Lower lobe of right lung (tissue), 2 donors: ENCODE results near the gene B3GNT8. TPM values are rescaled to one million over a fixed set of nuclear protein-coding genes. Genes with fewer than 3 reads are reported as not detected.

ENCODE experiments used
- ATAC-seq, 2 donors: fragments of 200-7000 bp; cut with Tn5 transposase; one replicate each; pipeline ENCODE4 v1.9.1; 2020 to 2022; ENCODE audit warnings: mild to moderate bottlenecking in 2 of 2, moderate library complexity in 2 of 2
- DNase-seq: peaks from one replicate; pipeline ENCODE4 v3.0.0-alpha.2; 2020
- H3K27ac ChIP-seq: fragments of 200-600 bp; one replicate; pipeline ENCODE4 v1.8.0; 2022
- H3K27me3 ChIP-seq: fragments of 200-600 bp; one replicate; pipeline ENCODE4 v1.8.0; 2022; ENCODE audit warnings: low read depth
- H3K36me3 ChIP-seq: fragments of 200-600 bp; one replicate; pipeline ENCODE4 v1.8.0; 2022; ENCODE audit warnings: mild to moderate bottlenecking
- H3K4me1 ChIP-seq: fragments of 200-600 bp; one replicate; pipeline ENCODE4 v1.8.0; 2022
- H3K4me3 ChIP-seq: fragments of 200-600 bp; one replicate; pipeline ENCODE4 v1.8.0; 2022; ENCODE audit warnings: mild to moderate bottlenecking
- H3K9me3 ChIP-seq: fragments of 200-600 bp; one replicate; pipeline ENCODE4 v1.8.0; 2022
- CTCF ChIP-seq: fragments of 200-600 bp; IDR thresholded peaks from one replicate; pipeline ENCODE4 v1.8.0; 2022; ENCODE audit warnings: antibody characterized with exemption, mild to moderate bottlenecking
- intact Hi-C: fragments of 100-400 bp; cut with DNase I; formaldehyde crosslinking; loops from one replicate; pipeline ENCODE4 v1.11.0; 2022
- total RNA-seq: library from RNA; stranded (reverse); fragmentation: NEBNext Ultra II Directional; extraction: Animal tissue kit (Norgen Biotek cat#: 25700); gene quantifications from one replicate; pipeline ENCODE4 v1.2.1, GENCODE V29; 2021
- donor health status: DM: no; HTN: yes; CAD: no; lungs with severe emphysema.

B3GNT8 gene
- total RNA-seq, 1 donor from 2014 or later: 22.5 TPM

- peak in 1 of 2 donors; percentile 9 for ATAC-seq
- H3K9me3 ChIP-seq: no peaks in the 10 kb centered on the region
- no peak for TF ChIP-seq CTCF
- intact Hi-C loops: loop anchor here (10.0 kb wide), 1 partner anchor 108 kb away; no protein-coding TSS in a partner anchor
- H3K4me3 ChIP-seq: no peak overlapping the region
- DNase-seq: no peak
- no peaks in the 10 kb centered on the region for H3K36me3 ChIP-seq
- peak overlapping the region; percentile 43 for H3K27ac ChIP-seq
- peaks cover 18% of the 10 kb centered on the region for H3K4me1 ChIP-seq
- H3K27me3 ChIP-seq: no peaks in the 10 kb centered on the region
Measured at GRCh38 chr19:41456342-41456918, 29.3 kb upstream of the B3GNT8 start.

DNA sequence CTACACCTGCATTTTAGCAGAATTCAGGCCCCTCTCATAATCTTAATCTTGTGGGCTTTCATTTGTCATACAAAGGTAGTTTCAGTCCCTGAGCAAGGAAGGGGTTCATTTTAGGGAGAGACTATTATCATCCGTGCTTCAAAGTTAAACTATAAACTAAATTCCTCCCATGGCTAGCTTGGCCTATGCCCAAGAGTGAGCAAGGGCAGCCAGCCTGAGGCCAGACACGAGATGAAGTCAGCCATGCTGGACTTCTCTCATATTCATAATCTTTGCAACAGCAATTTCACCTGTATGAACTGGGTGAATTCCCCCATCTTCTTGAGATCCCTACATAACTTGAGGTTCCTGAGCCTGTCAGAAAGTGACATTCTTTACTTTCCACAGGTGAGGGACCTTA is 28.8 kb upstream of the B3GNT8 start:
- intact Hi-C loops: loop anchor here (10.0 kb wide), 1 partner anchor 109 kb away; no protein-coding TSS in a partner anchor
- Histone ChIP-seq H3K27me3 (no peaks in the 10 kb centered on the region), H3K4me3 (no peak overlapping the region), H3K9me3 (no peaks in the 10 kb centered on the region), H3K4me1 (peaks cover 18% of the 10 kb centered on the region), H3K27ac (no peak overlapping the region), H3K36me3 (no peaks in the 10 kb centered on the region)
- DNase-seq: no peak
- TF ChIP-seq CTCF: no peak
- no peak for ATAC-seq

DNA sequence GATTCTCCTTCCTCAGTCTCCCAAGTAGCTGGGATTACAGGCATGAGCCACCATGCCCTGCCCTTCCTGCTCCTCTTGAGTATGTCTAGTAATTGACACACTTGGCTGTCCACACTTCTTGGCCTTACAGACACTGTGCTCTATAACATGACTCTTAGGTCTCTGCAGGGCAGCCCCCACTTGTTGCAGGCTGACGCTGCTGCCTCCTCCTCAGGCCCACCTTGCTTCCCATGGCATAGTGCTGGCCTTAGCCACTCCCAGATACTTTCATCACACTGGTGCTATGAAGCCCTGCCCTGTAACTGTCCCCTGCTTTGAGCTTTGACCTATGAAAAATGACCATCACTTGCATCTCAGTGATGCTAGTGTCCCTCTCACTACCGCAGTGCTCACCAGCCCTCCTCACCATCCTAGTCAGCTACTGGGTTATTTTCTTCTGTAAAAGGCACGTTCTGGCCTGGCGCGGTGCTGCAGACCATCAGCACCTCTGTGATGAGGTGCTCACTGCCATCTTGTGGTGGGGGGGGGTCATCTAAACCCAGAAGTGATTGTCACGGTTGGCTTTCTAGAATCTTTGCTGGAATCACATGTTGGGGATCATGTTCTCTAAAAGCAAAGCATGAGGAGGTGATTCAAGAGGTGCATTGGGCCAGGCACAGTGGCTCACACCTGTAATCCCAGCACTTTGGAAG is 25.6 kb upstream of the B3GNT8 start:
- no peaks in the 10 kb centered on the region for H3K36me3 ChIP-seq
- no peaks in the 10 kb centered on the region for H3K27me3 ChIP-seq
- no peak for DNase-seq
- H3K27ac ChIP-seq: no peak overlapping the region
- H3K4me3 ChIP-seq: no peak overlapping the region
- H3K4me1 ChIP-seq: peaks cover 40% of the 10 kb centered on the region
- H3K9me3 ChIP-seq: no peaks in the 10 kb centered on the region
- intact Hi-C loops: loop anchor here (10.0 kb wide), 1 partner anchor 112 kb away; no protein-coding TSS in a partner anchor
- TF ChIP-seq CTCF: no peak
- ATAC-seq: no peak

- DNase-seq (no peak), ATAC-seq (peak in 1 of 2 donors; percentile 21)
- Histone ChIP-seq H3K9me3 (no peaks in the 10 kb centered on the region), H3K4me1 (peaks cover 23% of the 10 kb centered on the region), H3K36me3 (no peaks in the 10 kb centered on the region), H3K27ac (no peak overlapping the region), H3K27me3 (no peaks in the 10 kb centered on the region), H3K4me3 (no peak overlapping the region)
- TF ChIP-seq CTCF: no peak
- intact Hi-C loops: loop anchor here (10.0 kb wide), 1 partner anchor 115 kb away; no protein-coding TSS in a partner anchor
Measured at GRCh38 chr19:41449865-41450178, 22.6 kb upstream of the B3GNT8 start.

GRCh38 chr19:41449079-41449864 is 22.1 kb upstream of the B3GNT8 start:
- no peaks in the 10 kb centered on the region for H3K9me3 ChIP-seq
- H3K36me3 ChIP-seq: no peaks in the 10 kb centered on the region
- H3K27me3 ChIP-seq: no peaks in the 10 kb centered on the region
- intact Hi-C loops: no loop called here
- H3K4me3 ChIP-seq: peak overlapping the region; percentile 37
- peak; percentile 99 for TF ChIP-seq CTCF
- peak; percentile 94 to 95 for ATAC-seq
- H3K27ac ChIP-seq: no peak overlapping the region
- DNase-seq: peak; percentile 81
- H3K4me1 ChIP-seq: peaks cover 23% of the 10 kb centered on the region
